Measurements from ENCODE around the gene MXRA8.

Gene MXRA8

GRCh38 chr1:1365875-1366698, 7.7 kb upstream of the MXRA8 start:
- no peak for DNase-seq

DNA sequence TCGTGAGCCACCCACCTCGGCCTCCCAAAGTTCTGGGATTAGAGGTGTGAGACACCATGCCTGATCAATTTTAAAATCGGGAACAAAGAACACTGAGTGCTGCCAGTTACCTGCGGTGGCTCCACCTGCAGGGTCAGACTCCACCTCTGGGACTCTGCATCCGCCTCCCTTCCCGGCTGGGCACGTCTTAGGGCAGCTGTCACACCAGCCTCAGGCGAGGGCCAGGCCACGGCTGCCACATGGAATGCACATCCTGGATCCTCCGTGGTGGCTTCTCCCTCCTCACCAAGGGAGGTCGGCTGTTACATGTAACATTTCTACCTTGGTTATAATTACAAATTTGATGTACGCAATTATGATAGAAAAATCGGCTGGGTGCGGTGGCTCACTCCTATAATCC, 5.9 kb upstream of the MXRA8 start:
- DNase-seq, result no peak

DNA sequence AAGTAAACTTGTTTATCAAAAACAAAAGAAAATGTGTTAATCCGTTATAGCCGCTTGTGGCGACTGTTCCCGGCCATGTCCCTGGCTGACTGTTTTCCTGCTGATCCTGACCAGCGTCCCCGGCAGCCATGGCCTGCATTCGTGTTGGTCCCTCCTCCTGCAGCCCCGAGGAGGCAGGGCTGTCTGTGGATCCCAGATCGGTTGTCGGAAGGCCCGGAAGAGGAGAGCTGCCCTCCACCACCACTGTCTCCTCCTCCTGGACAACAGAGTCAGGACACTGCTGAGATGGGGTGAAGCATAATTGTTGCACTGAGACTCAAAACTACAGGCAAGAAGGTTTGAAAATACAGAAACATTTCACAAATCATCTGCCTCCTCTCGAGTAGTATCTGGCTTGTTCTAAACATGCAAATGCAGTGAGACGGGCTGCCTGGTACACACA, 3.6 kb upstream of the MXRA8 start:
- no peak for DNase-seq

- no peak for DNase-seq
These were observed 3.1 kb upstream of the MXRA8 start for GRCh38 chr1:1361233-1361981.

GRCh38 chr1:1360506-1361169, 2.3 kb upstream of the MXRA8 start:
- DNase-seq, result no peak

- DNase-seq, result no peak
These were observed 1.5 kb upstream of the MXRA8 start for GRCh38 chr1:1359664-1360468.

DNA sequence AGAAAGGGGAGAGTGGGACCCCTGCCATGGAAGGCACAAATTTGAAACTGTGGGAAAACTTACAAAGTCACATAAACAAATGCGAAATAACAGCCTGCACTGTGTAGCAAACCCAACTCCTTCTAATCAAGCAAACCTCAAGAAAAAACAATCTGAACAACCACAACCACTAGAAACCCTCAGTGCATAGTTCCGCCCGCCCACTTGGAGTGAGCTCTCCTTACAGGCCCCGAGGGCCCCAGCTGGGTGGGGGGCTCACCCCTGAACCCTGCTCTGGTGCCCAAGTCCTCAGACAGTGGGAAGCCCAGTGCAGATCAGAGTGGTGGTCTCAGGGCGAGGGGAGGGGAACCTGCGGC, 931 bp upstream of the MXRA8 start:
- DNase-seq, result no peak

GRCh38 chr1:1357871-1358432, 403 bp downstream of the MXRA8 start:
- DNase-seq, result no peak

- DNase-seq, result no peak
These were observed 1.5 kb downstream of the MXRA8 start for GRCh38 chr1:1356796-1357401.

DNA sequence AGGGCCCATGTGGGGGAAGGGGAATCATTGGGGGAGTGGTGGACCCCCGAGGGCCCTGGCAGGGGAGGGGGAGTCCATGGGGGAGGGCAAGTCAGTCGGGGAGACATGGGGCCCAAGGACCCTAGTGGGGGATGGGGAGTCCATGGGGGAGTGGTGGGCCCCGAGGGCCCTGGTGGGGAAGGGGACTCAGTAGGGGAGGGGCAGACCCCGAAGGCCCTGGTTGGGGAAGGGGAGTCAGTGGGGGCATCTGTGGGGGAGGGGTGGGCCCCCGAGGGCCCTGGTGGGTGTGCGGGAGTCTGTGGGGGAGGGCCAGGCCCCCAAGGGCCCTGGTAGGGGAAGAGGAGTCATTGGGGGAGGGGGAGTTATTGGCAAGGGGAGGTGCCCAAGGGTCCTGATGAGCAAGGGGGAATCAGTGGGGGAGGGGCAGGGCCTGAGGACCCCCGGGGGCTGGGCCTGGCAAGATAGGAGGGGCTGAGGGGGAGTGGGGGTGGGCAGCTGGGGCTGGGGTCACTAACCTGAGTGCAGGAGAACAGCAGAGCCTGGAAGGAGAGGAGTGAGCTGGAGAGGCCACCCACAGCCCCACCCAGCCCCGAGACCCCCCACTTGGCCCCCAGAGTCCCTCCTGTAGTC, 2.1 kb downstream of the MXRA8 start:
- DNase-seq, result no peak

DNA sequence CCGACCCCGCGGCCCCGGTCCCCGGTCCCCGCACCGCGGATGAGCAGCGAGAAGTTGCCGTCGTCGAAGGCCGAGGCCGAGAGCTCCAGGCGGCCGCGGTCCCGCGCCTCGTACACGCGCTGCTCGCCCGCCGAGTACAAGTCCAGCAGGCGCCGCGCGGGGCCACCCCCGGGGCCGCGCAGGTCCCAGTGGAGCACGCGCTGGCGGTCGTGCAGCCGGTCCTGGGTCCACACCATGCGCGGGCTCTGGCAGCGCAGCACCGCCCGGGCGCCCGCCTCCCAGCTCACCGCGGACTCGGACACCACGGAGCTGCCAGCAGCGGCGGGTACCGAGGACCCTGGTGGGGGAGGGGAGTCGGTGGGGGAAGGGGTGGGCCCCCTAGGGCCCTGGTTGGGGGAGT, 2.9 kb downstream of the MXRA8 start:
- DNase-seq, result no peak

DNA sequence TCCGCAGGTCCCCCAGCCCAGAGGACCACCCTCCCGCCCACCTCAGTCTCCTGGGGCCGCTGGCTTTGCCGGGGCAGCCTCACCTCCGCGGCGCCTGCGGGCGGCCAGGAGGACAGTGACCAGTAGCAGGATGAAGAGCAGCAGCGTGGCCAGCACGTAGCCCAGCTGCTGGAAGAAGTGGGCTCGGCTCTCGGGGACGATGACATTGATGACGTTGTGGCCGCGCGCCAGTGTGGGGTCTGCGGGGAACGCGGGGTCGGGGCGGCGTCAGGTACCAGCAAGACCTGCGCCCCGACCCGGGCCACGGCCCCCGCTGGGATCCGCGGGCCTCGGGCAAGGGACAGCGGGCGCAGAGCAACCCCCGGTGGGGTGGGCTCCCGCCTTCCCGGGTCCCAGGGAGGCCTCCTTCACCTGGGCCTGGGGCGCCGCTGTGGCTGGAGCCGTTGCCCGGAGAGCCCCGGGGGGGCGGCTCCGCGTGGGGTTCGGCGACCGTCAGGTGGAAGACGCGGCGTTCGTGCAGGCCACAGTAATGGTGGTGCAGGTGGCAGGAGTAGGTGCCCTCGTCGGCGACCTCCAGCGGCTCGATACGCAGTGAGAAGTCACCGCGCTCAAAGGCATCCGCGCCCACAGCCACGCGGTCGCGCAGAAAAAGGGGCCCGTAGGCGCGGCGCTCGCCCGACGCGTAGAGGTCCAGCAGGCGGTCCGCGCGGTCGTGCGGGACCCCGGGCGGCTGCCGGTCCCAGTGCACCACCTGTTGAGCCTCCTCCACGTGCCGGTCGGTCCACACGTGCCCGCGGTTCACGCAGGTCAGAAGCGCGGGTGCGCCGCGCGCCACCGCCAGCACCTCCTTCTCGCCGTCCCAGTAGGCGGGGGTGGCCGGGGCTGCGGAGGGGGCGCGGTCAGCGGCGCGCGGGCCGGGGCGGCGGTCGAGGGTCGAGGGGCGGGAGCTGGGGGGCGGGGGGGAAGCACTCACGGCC, 3.8 kb downstream of the MXRA8 start:
- no peak for DNase-seq

DNA sequence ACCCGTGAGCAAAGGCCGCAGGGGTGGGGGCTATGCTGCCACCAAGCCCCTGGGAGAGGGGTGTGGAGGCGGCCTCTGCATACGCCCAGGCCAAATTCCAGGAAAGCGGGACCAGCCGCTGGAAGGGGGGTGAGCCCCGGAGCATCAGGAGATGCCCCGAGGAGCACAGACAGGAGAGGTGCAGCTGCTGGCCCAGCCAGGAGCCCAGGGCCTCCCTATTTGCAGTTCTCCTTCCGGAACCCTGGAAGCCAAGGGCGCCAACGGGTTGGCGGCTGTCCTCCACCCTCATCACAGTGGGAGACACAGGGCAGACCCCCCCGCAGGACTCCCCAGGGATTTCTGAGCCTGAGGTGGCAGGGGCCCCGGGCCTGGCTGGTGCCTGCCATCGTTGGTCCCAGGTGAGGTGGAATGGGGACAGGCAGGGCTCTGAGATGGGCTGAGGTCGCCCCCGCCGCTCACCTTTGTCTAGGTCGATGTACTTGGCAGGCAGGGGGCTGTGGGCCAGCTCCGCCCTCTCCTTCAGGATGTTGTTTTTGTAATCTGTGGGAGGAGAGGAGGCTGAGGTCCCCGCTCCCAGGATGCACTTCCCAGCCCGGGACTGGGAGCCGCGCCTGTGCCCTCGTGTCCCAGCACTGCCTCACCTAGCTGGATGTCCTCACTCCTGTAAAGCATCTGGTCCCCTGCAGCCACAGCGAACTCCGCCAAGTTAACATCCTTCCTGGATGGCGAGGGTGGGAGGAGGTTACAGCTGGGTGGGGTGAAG, 4.8 kb downstream of the MXRA8 start:
- no peak for DNase-seq

- no peak for DNase-seq
These were observed 5.5 kb downstream of the MXRA8 start for GRCh38 chr1:1352786-1353388.

- DNase-seq, result no peak
These were observed 6.6 kb downstream of the MXRA8 start for GRCh38 chr1:1351511-1352427.

- peak; percentile 56 for DNase-seq
These were observed 8.9 kb downstream of the MXRA8 start, which contains the start of gene DVL1 for GRCh38 chr1:1349256-1350012. Gene DVL1 (minus strand): TSS chr1:1349418. CDS start chr1:1349065, 353 bp downstream.
